Neuronal stem cell (in vitro differentiated cells): ENCODE measurements around the gene MAP1A.

Source experiments
- DNase-seq: peaks from one replicate; pipeline ENCODE4 v3.0.0-alpha.2; 2013; ENCODE audit warnings: low spot score
- H2AFZ ChIP-seq: one replicate; pipeline ENCODE4 v1.6.1; 2013; ENCODE audit warnings: mild to moderate bottlenecking, low read length, inconsistent platforms
- H2AK5ac ChIP-seq: 2 replicates; pipeline ENCODE4 v1.6.1; 2013; ENCODE audit warnings: low read depth, mild to moderate bottlenecking, inconsistent platforms, low read length, moderate library complexity, mixed read lengths
- H2BK120ac ChIP-seq: 2 replicates; pipeline ENCODE4 v1.6.1; 2013; ENCODE audit warnings: low read depth, mild to moderate bottlenecking, inconsistent platforms, low read length, moderate library complexity, mixed read lengths
- H2BK12ac ChIP-seq: one replicate; pipeline ENCODE4 v1.6.1; 2013; ENCODE audit warnings: low read length, inconsistent platforms
- H2BK15ac ChIP-seq: 2 replicates; pipeline ENCODE4 v1.6.1; 2013; ENCODE audit warnings: mild to moderate bottlenecking, low read length, inconsistent platforms, mixed read lengths
- H2BK5ac ChIP-seq: one replicate; pipeline ENCODE4 v1.6.1; 2013; ENCODE audit warnings: inconsistent platforms, mild to moderate bottlenecking, low read length, moderate library complexity
- H3K14ac ChIP-seq: one replicate; pipeline ENCODE4 v1.6.1; 2013; ENCODE audit warnings: low read length, inconsistent platforms
- H3K18ac ChIP-seq: 2 replicates; pipeline ENCODE4 v1.6.1; 2013; ENCODE audit warnings: low read length, inconsistent platforms
- H3K23ac ChIP-seq: 2 replicates; pipeline ENCODE4 v1.6.1; 2013; ENCODE audit warnings: low read depth, mild to moderate bottlenecking, mixed read lengths, low read length, inconsistent platforms; ENCODE audit not compliant: poor library complexity
- H3K27ac ChIP-seq: replicated peaks from 3 replicates; pipeline ENCODE4 v1.5.1; 2013; ENCODE audit warnings: low read length, inconsistent platforms
- H3K27me3 ChIP-seq, 3 experiments: 2 replicates each; pipeline ENCODE4 v1.6.1; 2013; ENCODE audit warnings: low read length in 3 of 3, mild to moderate bottlenecking in 2 of 3, inconsistent platforms in 1 of 3, low read depth in 1 of 3, mixed read lengths in 1 of 3, moderate library complexity in 1 of 3; ENCODE audit not compliant: control insufficient read depth in 3 of 3, insufficient read depth in 3 of 3
- H3K36me3 ChIP-seq, 2 donors: replicated peaks in 1 of 2; 2 replicates each; pipeline ENCODE4 v1.6.1; 2013; ENCODE audit warnings: low read length in 2 of 2; ENCODE audit not compliant: control insufficient read depth in 2 of 2, insufficient read depth in 2 of 2
- H3K4ac ChIP-seq: 2 replicates; pipeline ENCODE4 v1.6.1; 2013; ENCODE audit warnings: inconsistent platforms, mild to moderate bottlenecking, low read length, moderate library complexity
- H3K4me1 ChIP-seq, 2 donors: 1 replicate in 1 of 2; 2 replicates in 1 of 2; pipeline ENCODE4 v1.6.1; 2013; ENCODE audit warnings: low read length in 2 of 2, low read depth in 1 of 2; ENCODE audit not compliant: control insufficient read depth in 2 of 2, insufficient read depth in 1 of 2
- H3K4me2 ChIP-seq: one replicate; pipeline ENCODE4 v1.6.1; 2013; ENCODE audit warnings: mild to moderate bottlenecking, low read length, inconsistent platforms; ENCODE audit not compliant: insufficient read depth, poor library complexity, severe bottlenecking
- H3K4me3 ChIP-seq, 2 donors: 2 replicates each; pipeline ENCODE4 v1.5.1; 2013; ENCODE audit warnings: low read length in 2 of 2, mild to moderate bottlenecking in 2 of 2, inconsistent platforms in 1 of 2, moderate library complexity in 1 of 2
- H3K79me1 ChIP-seq: one replicate; pipeline ENCODE4 v1.6.1; 2013; ENCODE audit warnings: low read depth, mild to moderate bottlenecking, inconsistent platforms, low read length, moderate library complexity
- H3K9ac ChIP-seq: one replicate; pipeline ENCODE4 v1.6.1; 2013; ENCODE audit warnings: mild to moderate bottlenecking, low read depth, low read length, inconsistent platforms; ENCODE audit not compliant: poor library complexity
- H3K9me3 ChIP-seq, 2 donors: replicated peaks in 1 of 2; 2 replicates each; pipeline versions ENCODE3 to v1.6.1; 2013; ENCODE audit warnings: low read length in 2 of 2, mild to moderate bottlenecking in 2 of 2, inconsistent platforms in 1 of 2, low read depth in 1 of 2, mixed read lengths in 1 of 2, moderate library complexity in 1 of 2; ENCODE audit not compliant: control insufficient read depth in 2 of 2, insufficient read depth in 1 of 2
- H4K8ac ChIP-seq: one replicate; pipeline ENCODE4 v1.6.1; 2013; ENCODE audit warnings: low read depth, mild to moderate bottlenecking, inconsistent platforms, low read length, moderate library complexity
- H4K91ac ChIP-seq: one replicate; pipeline ENCODE4 v1.6.1; 2013; ENCODE audit warnings: low read length, low read depth, mild to moderate bottlenecking, inconsistent platforms; ENCODE audit not compliant: poor library complexity
- WGBS, 2 donors: extraction: QIAGEN DNeasy Blood & Tissue Kit; methylation state at CpG; one replicate each; pipeline ENCODE4 v1.1.7; 2013; ENCODE audit warnings: missing lambda C conversion rate in 2 of 2, mixed read lengths in 1 of 2; ENCODE audit not compliant: insufficient read length in 2 of 2, insufficient replicate concordance in 1 of 2; ENCODE audit errors: extremely low coverage in 2 of 2; 5-methylcytosine and 5-hydroxymethylcytosine counted together

The MAP1A gene

GRCh38 chr15:43508421-43508820 lies 9.0 kb upstream of the MAP1A start:
- no peak overlapping the region for H3K14ac ChIP-seq
- H2AK5ac ChIP-seq: no peak overlapping the region
- H4K91ac ChIP-seq: no peak overlapping the region
- H3K36me3 ChIP-seq: no peaks in the 10 kb centered on the region
- no peak overlapping the region for H3K4ac ChIP-seq
- H3K4me2 ChIP-seq: no peak overlapping the region
- no peak overlapping the region for H2AFZ ChIP-seq
- H3K4me1 ChIP-seq: peaks cover 15 to 17% of the 10 kb centered on the region in 2 donors
- H3K79me1 ChIP-seq: peaks cover 3% of the 10 kb centered on the region
- no peak overlapping the region for H2BK15ac ChIP-seq
- H3K18ac ChIP-seq: no peak overlapping the region
- H4K8ac ChIP-seq: no peak overlapping the region
- H3K9ac ChIP-seq: no peak overlapping the region
- H3K9me3 ChIP-seq: no peaks in the 10 kb centered on the region
- H3K4me3 ChIP-seq: no peak overlapping the region
- DNase-seq: no peak
- H2BK120ac ChIP-seq: no peak overlapping the region
- no peak overlapping the region for H3K27ac ChIP-seq
- H2BK12ac ChIP-seq: no peak overlapping the region
- no CpG with 5 or more reads among the region's 1 CpG for whole genome bisulfite sequencing, 2 donors
- H2BK5ac ChIP-seq: no peak overlapping the region
- H3K23ac ChIP-seq: no peak overlapping the region
- H3K27me3 ChIP-seq: no peaks in the 10 kb centered on the region

GRCh38 chr15:43508991-43509659 lies 8.3 kb upstream of the MAP1A start:
- no peak overlapping the region for H3K23ac ChIP-seq

GRCh38 chr15:43509660-43510199 lies 7.7 kb upstream of the MAP1A start:
- H3K27me3 ChIP-seq: no peaks in the 10 kb centered on the region
- H2BK12ac ChIP-seq: no peak overlapping the region
- H2BK5ac ChIP-seq: no peak overlapping the region
- no peak overlapping the region for H3K4me2 ChIP-seq
- no peak overlapping the region for H2AK5ac ChIP-seq
- H3K4me3 ChIP-seq: peak overlapping the region in 1 of 2 donors; percentile 58
- H2BK120ac ChIP-seq: no peak overlapping the region
- DNase-seq: no peak
- H3K79me1 ChIP-seq: peaks cover 3% of the 10 kb centered on the region
- no peak overlapping the region for H3K23ac ChIP-seq
- peak overlapping the region; percentile 82 for H2AFZ ChIP-seq
- WGBS, 2 donors: no CpG with 5 or more reads among the region's 8 CpGs
- H3K9me3 ChIP-seq: no peaks in the 10 kb centered on the region
- no peak overlapping the region for H3K9ac ChIP-seq
- no peaks in the 10 kb centered on the region for H3K36me3 ChIP-seq
- H4K8ac ChIP-seq: no peak overlapping the region
- no peak overlapping the region for H4K91ac ChIP-seq
- H3K14ac ChIP-seq: no peak overlapping the region
- H3K18ac ChIP-seq: no peak overlapping the region
- peak overlapping the region; percentile 90 for H3K27ac ChIP-seq
- peaks cover 20 to 26% of the 10 kb centered on the region in 2 donors for H3K4me1 ChIP-seq
- H2BK15ac ChIP-seq: no peak overlapping the region
- no peak overlapping the region for H3K4ac ChIP-seq

More at GRCh38 chr15:43508991-43509659, 8.3 kb upstream of the MAP1A start:
- Histone ChIP-seq H2AK5ac (no peak overlapping the region), H4K8ac (no peak overlapping the region), H3K14ac (no peak overlapping the region), H3K79me1 (peaks cover 3% of the 10 kb centered on the region), H3K27me3 (no peaks in the 10 kb centered on the region), H3K27ac (peak overlapping the region; percentile 90), H2BK120ac (no peak overlapping the region), H3K4me2 (peak overlapping the region; percentile 13), H2BK12ac (no peak overlapping the region), H3K4me3 (peak overlapping the region in 1 of 2 donors; percentile 58), H3K4me1 (peaks cover 17 to 23% of the 10 kb centered on the region in 2 donors), H4K91ac (no peak overlapping the region), H2AFZ (peak overlapping the region; percentile 82), H2BK5ac (no peak overlapping the region), H3K18ac (no peak overlapping the region), H3K9ac (no peak overlapping the region), H3K4ac (no peak overlapping the region), H3K9me3 (no peaks in the 10 kb centered on the region), H3K36me3 (no peaks in the 10 kb centered on the region), H2BK15ac (no peak overlapping the region)
- DNase-seq: no peak
- no CpG with 5 or more reads among the region's 9 CpGs for WGBS, 2 donors

- H2AK5ac ChIP-seq: no peak overlapping the region
- H3K9me3 ChIP-seq: no peaks in the 10 kb centered on the region
- H3K18ac ChIP-seq: no peak overlapping the region
- no peak overlapping the region for H4K8ac ChIP-seq
- peak overlapping the region; percentile 62 for H2BK5ac ChIP-seq
- H3K14ac ChIP-seq: no peak overlapping the region
- DNase-seq: peak; percentile 99
- no CpG with 5 or more reads among the region's 41 CpGs for WGBS, 2 donors
- peak overlapping the region; percentile 87 for H2AFZ ChIP-seq
- H3K4me2 ChIP-seq: peak overlapping the region; percentile 56
- peak overlapping the region; percentile 90 for H3K27ac ChIP-seq
- H3K36me3 ChIP-seq: no peaks in the 10 kb centered on the region
- H2BK15ac ChIP-seq: no peak overlapping the region
- no peak overlapping the region for H4K91ac ChIP-seq
- H2BK120ac ChIP-seq: no peak overlapping the region
- H3K4me3 ChIP-seq: peak overlapping the region; percentile 58 to 77
- no peak overlapping the region for H3K9ac ChIP-seq
- no peaks in the 10 kb centered on the region for H3K27me3 ChIP-seq
- H3K4ac ChIP-seq: no peak overlapping the region
- H3K23ac ChIP-seq: no peak overlapping the region
- peaks cover 20 to 26% of the 10 kb centered on the region in 2 donors for H3K4me1 ChIP-seq
- H3K79me1 ChIP-seq: peaks cover 3% of the 10 kb centered on the region
- H2BK12ac ChIP-seq: no peak overlapping the region
Observed at GRCh38 chr15:43510200-43511011, 7.0 kb upstream of the MAP1A start.
